Esophagus mucosa (tissue), 1 donor: ENCODE results near the gene PLEKHA7. TPM values are rescaled to one million over a fixed set of nuclear protein-coding genes. Genes with fewer than 3 reads are reported as not detected.
"Not testable (repeated sequence)": the region's sequence is repeated elsewhere in the genome, so short reads cannot be mapped to it uniquely, and the experiment has no call there.

Source experiments
- ATAC-seq: fragments of 200-7000 bp; cut with Tn5 transposase; one replicate; pipeline ENCODE4 v1.9.1; 2020
- total RNA-seq: library from RNA; stranded (reverse); gene quantifications from one replicate; pipeline ENCODE4 v1.2.4, GENCODE V29; 2023
- donor health status: DM: yes; HTN: yes; CAD: no.

PLEKHA7 gene
- total RNA-seq, 1 donor from 2014 or later, result 48.2 TPM

DNA sequence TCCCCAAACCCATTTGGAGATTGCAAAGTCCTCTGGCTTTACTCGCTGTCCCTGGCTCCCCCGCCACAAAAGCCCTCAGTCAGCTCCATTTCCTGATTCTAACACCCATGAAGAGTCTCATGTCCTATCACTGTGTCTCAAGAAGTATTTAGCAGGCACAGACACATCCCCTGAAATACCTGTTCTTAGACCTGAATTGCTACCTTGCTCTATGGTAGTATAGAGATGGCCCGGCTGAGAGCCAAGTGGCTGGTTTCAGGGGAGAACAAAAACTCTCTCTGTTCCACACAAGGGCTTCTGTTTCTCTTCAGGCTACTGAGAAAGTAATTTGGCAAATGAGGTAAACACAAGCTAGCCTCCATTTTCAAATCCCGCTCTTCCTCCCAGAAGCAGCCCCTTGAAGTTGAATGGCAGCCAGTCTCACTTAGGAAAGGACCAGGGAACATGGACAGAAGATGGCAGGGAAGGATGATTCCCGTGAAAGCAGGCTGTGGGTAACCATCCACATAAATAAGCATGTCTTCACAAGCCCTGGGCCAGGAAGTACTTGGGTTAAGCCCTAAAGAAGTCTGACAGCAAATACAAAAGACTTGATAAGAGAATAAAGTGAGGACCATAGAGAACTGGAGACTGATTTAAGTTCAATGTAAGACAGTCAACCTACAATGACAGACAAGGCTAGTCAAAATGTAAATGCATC is 138.0 kb downstream of the PLEKHA7 start:
- peak; percentile 96 for ATAC-seq

DNA sequence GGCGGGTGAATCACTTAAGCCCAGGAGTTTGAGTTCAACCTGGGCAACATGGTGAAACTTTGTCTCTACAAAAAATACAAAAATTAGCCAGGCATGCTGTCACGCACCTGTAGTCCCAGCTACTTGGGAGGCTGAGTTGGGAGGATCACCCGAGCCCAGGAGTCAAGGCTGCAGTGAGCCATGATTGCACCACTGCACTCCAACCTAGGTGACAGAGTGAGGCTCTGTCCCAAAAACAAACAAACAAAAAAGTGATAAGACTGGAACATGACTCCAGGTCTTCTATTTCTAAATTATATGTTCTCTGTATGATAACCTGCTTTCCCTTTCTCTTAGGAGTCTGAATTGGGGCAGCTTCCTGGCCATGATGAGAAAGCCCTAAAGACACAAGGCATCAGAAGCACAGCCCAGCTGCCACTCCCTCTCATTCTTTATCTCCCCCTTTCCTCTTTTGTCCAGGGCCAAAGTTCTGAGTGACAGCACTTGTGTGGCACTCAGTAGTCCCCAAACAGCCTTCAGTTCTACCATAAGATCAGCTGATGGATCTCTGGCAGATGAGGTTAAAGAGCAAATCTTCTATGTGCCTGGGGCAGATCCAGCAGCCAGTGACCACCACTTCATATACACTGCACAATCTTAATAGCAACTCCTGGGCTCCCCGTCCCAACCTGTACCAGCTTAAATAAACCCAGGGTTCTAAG is 139.8 kb downstream of the PLEKHA7 start:
- ATAC-seq, result no peak

DNA sequence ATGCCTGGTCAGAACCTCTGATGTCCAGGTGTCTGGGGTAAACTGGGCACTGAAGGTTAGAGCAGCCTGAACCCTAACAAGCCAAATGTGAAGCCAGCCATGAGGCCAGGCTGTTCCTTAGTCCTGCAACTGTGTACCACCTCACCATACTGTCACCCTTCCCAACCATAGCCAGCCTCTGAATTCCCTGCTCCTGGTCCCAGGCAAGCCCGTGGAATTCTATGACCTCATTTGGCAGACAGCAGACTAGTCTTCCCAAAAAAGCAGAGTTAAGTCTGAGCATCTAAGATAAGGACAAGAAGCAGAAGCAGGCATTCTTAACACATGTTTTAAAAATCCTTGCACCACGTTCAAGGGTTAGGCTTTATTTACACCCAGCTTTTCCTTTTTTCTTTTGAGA is 140.9 kb downstream of the PLEKHA7 start:
- ATAC-seq, result no peak

GRCh38 chr11:16871368-16871767 is 142.8 kb downstream of the PLEKHA7 start:
- no peak for ATAC-seq

DNA sequence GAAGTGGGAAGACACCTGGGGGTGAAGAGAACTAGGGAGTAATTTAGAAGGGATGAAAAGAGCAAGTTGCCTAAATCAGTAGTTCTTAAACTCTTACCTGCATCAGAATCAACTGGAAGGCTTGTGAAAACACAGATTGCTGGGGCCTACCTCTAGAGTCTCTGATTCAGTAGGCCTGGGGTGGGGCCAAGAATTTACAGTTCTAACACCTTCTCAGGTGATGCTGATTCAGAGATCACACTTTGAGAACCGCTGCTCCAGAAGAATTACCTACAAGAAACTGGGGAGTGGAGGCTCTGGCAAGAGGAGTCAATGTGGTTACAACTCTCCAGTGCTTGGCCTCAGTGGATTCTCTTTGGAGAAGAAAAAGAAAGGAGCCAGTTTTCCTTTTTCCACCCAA is 147.1 kb downstream of the PLEKHA7 start:
- peak; percentile 73 for ATAC-seq

GRCh38 chr11:16864428-16864827 is 149.8 kb downstream of the PLEKHA7 start:
- not testable (repeated sequence) for ATAC-seq

GRCh38 chr11:16863389-16863788 is 150.8 kb downstream of the PLEKHA7 start:
- ATAC-seq, result no peak

- no peak for ATAC-seq
Observed at GRCh38 chr11:16862726-16863125, 151.5 kb downstream of the PLEKHA7 start.

DNA sequence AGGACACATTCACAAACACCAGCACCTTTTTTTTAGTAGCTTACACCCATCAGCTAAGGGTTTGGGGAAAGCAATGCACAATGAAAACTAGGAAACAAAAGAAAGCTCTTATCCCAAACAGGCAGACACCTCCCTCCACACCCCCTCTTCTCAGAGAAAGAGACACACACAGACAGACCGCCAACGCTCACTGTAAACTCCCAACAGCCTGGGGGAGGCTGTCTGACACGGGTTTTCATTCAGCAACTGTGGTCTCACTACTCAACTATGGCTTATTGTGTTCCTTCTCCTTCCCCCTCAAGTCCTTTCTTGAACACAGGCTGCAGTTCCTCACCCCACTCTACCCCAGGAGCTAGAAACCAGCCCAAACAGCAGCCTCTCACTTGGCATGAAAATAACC is 152.4 kb downstream of the PLEKHA7 start:
- no peak for ATAC-seq

GRCh38 chr11:16860617-16861016 is 153.6 kb downstream of the PLEKHA7 start:
- ATAC-seq, result no peak

GRCh38 chr11:16859651-16860050 is 154.6 kb downstream of the PLEKHA7 start:
- ATAC-seq, result peak; percentile 43

DNA sequence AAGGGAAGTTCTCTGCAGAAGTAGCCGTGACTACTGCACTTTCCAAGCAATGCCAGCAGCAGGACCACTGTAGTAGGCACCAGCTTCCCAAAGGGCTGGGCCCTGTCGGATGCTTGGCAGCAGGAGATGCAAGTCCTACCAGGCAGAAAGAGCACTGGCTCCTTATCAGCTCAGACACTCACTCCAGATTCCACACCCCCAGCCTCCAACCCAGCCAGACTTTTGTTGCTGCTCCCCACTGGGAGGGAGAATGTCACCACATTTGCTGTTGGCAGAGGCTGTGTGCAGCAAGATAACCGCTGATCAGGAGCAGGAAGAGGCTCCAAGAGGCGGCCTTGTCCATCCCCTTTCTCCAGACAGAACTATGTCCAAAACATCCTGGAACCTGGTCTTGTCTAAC is 157.0 kb downstream of the PLEKHA7 start:
- no peak for ATAC-seq

DNA sequence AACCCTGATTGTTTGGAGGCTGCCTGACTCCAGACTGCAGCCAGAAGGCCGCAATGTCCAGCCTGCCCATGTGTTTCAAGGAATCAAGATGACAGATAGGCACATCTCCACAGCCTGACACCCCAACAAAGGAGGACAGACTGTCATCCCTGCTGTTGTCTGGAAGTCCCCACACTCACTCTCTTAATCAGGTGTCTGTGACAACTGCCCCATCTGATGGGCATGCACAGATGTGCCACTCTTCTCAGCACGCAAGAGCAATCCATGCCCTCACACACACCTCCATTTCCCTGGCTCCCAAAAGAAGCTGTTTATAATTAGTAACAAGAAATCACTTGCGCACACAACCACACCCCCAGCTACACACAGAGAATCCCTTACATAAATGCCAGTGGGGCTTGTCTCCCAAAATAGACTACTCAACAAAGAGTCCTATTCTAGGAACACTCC is 158.2 kb downstream of the PLEKHA7 start:
- no peak for ATAC-seq

- ATAC-seq, result no peak
Observed at GRCh38 chr11:16854979-16855378, 159.2 kb downstream of the PLEKHA7 start.

DNA sequence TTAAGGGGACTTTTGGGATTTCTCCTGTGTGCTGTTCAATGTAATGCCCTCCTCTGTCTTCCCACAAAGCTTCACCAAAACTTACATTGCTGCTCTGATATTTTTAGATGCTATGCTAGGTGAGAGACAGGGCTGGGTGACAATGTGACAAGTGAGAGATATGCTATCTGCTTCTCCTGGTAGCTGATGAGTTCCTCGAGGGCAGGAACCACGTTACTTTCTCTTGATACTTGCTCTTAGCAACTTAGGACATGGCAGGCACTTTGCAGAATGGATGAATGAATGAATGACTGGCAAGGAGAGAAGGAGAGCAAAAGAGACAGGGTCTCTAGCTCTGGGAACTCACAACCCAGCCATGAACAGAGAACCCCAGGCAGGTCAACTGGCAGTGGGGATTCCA is 160.4 kb downstream of the PLEKHA7 start:
- ATAC-seq, result no peak

- ATAC-seq, result no peak
Observed at GRCh38 chr11:16853266-16853665, 160.9 kb downstream of the PLEKHA7 start.

DNA sequence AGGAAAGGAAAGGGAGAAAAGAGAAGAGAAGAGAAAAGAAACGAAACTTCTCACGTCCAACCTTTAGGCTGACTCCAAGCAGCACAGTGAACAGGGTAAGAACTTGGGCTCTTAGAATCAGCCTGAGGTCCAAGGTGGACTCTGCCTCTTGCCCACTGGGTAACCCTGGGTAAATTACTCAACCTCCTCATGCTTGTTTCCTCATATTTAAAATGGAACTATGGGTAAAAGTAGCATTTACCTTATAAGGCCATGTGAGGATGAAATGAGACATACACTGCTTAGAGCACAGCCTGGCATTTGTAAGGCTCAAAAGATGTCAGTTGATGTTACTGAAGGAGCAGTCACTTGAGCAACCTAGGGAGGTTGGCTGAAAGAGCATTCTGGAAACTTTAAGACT is 167.9 kb downstream of the PLEKHA7 start:
- ATAC-seq, result no peak

- ATAC-seq, result no peak
Observed at GRCh38 chr11:16844268-16844771, 169.9 kb downstream of the PLEKHA7 start.

- no peak for ATAC-seq
Observed at GRCh38 chr11:16843294-16843693, 170.9 kb downstream of the PLEKHA7 start.

GRCh38 chr11:16841984-16842383 is 172.2 kb downstream of the PLEKHA7 start:
- ATAC-seq, result no peak

DNA sequence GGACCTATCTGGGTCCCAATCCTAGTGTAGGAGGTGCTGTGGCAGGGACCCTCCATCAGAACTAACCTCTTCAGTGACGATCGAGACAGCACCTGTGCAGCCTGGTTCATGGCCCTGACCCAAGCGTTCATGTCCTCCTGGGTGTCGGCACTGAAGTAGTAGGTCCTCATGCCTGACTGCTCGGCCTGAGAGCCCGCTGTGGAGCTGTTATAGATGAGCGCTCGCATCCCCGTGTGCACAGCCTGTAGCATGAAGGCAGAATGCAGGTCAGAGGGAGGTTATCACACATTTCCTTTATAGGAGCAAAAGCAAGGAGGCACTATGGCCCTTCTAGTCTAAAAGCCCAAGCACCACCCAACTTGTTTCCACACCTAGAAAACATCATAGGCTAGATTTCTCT is 172.7 kb downstream of the PLEKHA7 start:
- ATAC-seq, result no peak

DNA sequence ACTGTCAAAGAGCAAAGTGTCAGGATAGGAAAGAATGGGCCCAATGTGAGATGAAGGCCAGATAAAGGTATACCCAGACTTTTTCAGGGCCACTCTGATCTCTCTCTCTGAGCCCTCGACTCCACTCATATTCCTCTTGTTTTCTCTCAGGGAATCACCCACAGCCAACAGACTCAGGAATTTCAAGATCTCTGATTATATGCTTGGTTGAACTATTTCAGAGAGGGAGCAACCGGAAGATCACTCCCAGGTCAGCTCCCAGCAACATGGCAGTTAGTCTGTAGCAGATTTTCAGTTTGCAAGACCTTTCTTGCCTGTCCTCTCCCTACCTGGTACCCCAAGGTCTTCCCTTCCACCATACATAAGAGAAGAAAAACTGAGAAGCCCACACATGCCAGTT is 173.3 kb downstream of the PLEKHA7 start:
- no peak for ATAC-seq

DNA sequence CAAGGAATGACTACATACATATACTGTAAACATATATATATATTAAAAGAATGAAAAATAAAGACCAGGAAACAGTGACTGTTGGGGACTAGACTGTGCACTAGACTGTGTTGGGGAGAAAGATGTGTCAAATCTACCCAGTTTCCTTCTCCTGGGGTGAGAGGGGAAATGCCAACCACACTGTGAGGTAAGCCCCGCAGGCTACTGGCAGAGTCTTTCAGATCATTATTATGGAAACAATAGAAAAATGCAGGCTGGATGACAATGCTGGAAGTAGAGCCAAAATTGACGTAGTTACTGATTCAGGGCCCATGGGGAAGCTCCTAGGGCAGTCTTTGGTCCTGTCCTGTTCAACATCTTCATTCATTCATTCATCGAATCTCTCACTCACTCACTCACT is 174.4 kb downstream of the PLEKHA7 start:
- ATAC-seq, result no peak

GRCh38 chr11:16834384-16834783 is 179.8 kb downstream of the PLEKHA7 start:
- ATAC-seq, result no peak
